Measurements from ENCODE around the gene WDPCP.
"Not testable (repeated sequence)": the region's sequence is repeated elsewhere in the genome, so short reads cannot be mapped to it uniquely, and the experiment has no call there.

WDPCP gene

DNA sequence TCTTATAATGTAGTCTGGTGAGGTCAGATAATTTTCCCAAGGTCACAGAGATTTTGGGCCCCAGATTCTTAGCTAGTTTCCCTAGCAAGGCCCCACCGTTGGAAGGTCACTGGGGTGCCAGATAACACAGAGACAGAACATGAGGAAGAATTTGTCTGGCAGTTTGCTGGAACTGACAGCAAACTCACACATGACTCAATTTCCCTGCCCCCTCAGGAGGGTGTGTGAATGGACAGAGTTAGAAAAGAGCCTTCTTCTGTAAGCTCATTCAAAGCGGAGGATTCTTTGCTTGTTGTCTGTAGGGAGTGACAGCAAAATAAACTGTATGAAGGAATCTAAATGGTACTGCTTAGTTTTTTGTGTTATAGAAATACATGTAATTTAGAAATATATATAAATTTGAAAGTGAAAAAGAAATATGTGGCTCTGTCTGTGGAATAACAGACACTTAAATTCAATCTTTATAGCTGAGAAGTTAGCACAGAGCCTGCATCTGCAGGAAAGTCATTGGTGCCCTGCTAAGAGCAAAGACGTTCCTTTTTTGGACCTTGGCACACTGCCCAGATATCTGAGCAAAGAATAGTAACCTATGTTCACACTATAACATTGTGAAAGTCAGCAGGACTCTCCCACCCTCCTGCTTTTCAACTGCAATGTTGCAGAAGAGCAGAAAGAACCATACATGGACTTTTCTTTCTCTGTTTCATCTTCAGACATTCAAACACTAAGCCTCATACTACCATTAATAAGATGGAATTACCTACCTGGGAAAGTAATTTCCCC lies 2.5 kb upstream of the WDPCP start:
- DNase-seq (ENCODE audit: low read depth in 4 of 4, low spot score in 1 of 4), result no peak

DNA sequence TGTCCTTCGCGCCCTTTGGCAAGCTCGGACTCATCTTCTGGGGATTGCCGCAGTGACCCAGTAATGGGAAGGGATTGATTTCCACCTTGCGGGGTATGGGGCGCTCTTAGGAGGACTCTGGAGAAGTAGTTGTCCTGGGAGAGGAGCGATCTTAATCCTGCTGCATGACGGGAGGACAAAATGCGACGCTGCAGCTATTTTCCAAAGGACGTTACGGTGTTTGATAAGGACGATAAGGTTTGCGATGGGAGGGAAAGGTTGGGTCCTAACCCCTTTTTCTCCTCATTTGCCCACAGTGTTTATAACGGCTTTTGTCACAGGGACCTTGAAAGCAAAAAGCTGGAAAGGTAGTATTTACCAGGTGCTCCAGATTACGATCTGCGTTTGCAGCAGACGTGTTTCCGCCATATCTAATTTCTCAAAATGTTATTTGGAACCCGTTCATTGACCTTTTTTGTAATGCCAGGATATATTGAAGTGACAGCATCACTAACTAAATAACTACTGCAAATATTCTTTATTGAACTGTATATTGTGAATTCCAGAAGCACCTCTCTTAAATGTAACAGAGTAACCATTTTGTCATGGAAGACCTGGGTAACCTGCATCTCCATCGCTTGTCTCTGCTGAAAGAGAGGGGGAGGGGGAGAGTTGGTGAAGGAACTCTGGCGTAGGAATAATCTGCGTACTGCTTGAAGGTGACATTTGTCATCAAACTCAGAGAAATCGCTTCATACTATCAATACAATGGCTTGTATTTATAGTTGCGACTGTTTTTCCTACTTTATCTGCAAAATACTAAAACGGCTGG lies 1.1 kb upstream of the WDPCP start:
- no peak for DNase-seq (ENCODE audit: low read depth in 4 of 4, low spot score in 1 of 4)

DNA sequence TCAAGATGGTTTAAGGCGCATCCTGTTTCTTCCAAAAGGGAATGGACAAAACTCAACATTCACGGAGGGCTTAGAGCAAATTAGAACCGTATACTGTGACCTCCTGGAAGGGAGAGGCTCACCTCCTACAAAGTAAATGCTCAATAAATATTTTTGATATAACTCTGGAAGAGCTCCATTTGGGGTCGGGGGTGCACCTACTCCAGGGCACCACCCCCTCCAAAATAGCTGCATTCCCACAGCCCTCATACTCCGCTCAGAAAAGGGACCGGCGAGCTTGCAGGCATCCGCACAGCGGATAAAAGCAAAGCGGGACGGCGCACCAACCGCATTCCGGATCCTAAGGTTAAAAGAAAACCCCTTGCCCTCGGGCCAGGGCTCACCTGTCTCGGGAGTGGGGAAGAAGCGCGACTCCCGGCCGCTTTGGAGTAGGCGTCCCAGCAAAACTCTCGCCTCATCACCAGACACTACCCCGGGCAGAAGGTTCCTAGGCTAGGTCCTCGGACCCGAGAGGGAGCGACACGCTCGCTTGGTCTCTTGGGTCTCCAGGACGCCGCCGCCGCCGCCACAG lies 378 bp downstream of the WDPCP start:
- DNase-seq (ENCODE audit: low read depth in 4 of 4, low spot score in 1 of 4), result peak in 1 of 4 experiments; percentile 3

DNA sequence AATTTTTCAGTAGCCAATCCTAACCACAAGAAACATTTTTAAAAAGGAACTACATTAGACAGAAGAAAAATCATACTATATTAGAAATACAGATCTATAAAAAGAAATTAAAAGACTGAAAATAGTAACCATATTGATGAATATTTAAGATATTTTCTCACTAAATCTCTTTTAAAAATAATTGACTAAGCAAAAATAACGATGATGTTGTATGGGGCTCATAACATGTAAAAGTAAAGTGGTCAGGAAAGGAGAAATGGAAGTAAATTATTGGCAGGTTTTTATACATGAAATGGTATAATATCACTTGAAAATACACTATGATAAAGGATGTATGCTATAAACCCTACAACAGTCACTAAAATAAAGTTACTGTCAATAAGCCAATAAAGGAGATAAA lies 5.4 kb downstream of the WDPCP start:
- DNase-seq (ENCODE audit: low read depth in 4 of 4, low spot score in 1 of 4), result no peak

DNA sequence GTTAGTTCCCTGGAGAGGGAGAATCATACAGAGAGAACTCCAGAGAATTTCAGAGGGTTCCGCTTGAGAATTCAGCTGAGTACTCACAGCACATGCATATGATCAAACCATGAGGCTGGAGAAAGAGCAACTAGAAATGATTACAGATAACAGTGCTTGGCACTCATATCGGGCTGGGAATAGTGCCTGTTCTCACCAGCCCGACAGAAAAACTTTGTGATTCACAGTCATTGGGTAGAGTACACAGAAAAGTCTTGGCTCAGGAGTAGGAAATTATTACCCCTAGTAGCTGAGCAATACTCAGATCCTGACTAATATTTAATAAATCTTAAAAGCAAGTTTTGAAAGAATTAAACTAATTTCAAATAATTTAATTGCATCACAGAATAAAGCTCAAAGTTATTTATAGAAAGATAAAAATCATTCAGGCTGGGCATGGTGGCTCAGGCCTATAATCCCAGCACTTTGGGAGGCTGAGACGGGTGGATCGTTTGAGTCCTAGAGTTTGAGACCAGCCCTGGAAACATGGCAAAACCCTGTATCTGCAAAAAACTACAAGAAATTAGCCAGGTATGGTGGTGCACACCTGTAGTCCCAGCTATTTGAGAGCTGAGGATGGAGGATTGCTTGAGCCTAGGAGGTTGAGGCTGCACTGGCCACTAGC lies 6.8 kb downstream of the WDPCP start:
- DNase-seq (ENCODE audit: low read depth in 4 of 4, low spot score in 1 of 4), result no peak

DNA sequence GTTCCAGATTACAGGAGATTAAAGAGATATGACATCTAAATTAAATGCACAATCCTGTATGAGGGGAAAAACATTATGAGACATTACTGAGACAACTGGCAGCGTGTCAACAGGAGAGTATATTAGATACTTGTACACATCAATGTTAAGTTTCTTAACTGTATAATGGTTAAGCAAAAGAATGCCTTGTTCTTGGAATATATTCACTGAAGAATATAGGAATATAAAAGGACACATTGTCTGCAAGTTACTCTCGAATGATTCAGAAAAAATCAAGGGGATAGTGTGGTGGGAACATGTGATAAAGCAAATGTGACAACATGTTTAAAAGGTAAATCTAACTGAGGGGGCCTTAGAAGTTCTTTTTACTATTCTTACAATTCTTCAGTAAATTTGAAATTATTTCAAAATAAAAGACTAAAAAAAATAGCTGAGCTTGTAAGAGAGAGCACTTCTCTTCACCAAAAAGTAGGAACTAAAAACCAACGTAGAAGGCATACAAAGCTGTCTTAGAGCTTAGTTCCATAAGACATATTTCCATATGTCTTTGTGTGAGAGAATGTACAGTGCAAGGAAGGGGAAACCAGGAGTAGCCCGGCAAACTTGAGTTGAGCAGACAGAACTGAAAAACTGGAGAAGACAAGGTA lies 7.5 kb downstream of the WDPCP start:
- no peak for DNase-seq (ENCODE audit: low read depth in 4 of 4, low spot score in 1 of 4)

DNA sequence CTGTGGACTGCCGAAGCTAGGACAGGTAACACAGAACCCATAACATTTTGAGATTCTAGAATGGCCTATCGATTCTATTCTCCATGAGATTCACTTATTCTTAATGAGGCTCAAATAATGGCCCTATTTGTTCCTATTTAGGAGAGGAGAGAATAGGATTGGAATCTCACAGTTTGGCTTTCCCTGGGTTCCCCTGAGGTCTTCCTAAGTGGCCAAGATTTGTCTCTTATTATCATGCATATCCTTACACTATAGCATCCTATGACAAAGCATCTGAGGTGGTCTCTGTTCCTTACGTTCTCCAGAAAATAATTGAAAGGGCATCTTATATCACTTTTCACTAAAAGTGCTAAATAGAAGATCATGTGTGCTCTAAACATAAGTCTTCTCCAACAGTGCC lies 9.5 kb downstream of the WDPCP start:
- DNase-seq (ENCODE audit: low read depth in 4 of 4, low spot score in 1 of 4), result no peak

DNA sequence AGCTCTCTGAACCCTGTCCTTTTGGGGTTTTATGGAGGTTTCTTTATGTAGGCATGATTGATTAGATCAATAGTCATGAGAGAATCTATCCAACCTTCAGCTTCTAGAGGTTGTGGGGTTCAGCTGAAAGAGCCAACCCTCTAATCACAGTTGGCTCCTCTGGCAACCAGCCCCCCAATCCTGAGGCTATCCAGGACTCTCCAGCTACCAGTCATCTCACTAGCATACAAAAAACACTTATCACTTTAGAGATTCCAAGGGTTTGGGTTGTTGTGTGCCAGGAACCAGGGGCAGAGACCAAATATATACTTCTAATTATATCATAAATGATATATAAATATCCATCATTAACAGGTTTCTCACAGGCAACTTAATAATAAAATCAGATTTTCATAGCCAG lies 11.7 kb downstream of the WDPCP start:
- DNase-seq (ENCODE audit: low read depth in 4 of 4, low spot score in 1 of 4), result no peak

DNA sequence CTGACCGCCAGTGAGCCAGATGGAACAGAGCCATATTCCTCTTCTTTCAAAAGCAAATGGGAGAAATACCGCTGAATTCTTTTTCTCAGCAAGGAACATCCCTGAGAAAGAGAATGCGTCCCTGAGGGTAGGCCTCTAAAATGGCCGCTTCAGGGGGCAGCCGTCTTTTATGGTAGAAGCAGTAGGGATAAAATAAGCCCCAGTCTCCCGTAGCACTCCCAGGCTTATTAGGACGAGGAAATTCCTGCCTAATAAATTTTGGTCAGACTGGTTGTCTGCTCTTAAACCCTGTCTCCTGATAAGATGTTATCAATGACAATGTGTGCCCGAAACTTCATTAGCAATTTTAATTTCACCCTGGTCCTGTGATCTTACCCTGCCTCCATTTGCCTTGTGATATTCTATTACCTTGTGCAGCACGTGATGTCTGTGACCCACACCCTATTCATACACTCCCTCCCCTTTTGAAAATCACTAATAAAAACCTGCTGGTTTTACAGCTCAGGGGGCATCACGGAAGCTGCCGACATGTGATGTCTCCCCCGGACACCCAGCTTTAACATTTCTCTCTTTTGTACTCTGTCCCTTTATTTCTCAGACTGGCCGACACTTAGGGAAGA lies 14.4 kb downstream of the WDPCP start:
- not testable (repeated sequence) for DNase-seq (ENCODE audit: low read depth in 4 of 4, low spot score in 1 of 4)

DNA sequence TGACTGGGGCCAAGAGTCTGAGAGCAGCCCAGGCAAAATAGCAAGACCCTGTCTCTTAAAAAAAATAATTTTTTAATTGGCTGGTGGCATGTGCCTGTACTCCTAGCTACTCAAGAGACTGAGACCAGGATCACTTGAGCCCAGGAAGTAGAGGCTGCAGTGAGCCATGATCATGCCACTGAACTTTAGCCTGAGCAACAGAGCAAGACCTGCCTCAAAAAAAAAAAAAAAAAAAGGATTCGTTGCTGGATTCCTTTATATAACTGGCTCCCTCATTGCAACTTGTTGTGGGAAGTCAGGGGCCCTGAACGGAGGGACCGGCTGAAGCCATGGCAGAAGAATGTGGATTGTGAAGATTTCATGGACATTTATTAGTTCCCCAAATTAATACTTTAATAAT lies 15.3 kb downstream of the WDPCP start:
- not testable (repeated sequence) for DNase-seq (ENCODE audit: low read depth in 4 of 4, low spot score in 1 of 4)

DNA sequence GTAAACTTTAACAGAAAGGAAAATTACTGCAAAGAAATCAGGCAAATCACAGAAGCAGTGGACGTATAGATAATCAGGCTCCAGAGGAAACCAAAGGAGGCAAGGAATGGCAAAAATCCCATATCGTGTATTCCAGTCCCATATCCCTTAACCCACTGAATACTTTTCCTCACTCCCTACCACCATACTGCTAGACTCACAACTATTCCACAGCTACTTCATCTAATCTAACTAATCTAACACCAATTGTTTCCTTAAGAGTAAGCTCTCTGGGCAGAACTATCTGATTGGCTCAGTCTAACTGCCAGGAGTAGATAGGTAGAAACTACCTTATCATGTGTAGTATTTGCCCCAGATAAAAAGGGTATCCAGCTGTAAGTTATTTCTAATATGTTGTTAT lies 16.3 kb downstream of the WDPCP start:
- no peak for DNase-seq (ENCODE audit: low read depth in 4 of 4, low spot score in 1 of 4)

DNA sequence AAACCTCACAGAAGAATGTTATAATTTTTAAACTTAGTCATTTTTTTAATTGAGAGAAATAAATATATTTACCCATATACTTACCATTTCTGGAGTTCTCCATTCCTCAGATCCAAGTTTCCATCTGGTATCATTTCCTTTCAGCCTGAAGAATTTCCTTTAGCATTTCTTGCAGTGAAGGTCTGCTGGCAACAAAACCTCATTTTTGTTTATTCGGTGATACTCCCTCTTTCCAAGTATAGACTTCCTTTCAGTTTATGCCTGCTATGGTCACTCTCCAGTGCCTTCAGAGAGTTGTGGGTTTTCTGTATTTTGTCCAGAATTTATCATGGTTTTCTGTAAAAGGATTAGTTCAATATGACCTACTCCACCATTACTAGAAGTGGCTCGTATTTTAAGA lies 17.0 kb downstream of the WDPCP start:
- DNase-seq (ENCODE audit: low read depth in 4 of 4, low spot score in 1 of 4), result no peak

DNA sequence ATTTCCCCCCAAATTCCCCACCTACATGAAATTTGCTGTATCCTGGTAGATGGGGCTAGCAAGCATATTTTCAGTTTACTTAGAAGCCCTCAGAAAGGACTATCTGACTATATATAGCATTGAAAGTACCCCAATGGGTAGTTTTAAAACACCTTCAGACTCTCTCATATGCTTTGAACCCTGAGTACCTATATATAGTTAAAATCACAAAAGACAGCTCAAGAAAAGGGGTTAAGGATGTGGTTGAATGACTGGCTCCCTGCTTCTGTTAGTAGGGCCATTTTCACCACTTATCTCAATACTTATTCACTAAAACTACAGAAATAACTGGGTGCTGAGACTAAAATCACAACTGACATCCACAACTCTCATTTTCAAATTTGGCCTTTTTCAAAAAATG lies 18.5 kb downstream of the WDPCP start:
- no peak for DNase-seq (ENCODE audit: low read depth in 4 of 4, low spot score in 1 of 4)

DNA sequence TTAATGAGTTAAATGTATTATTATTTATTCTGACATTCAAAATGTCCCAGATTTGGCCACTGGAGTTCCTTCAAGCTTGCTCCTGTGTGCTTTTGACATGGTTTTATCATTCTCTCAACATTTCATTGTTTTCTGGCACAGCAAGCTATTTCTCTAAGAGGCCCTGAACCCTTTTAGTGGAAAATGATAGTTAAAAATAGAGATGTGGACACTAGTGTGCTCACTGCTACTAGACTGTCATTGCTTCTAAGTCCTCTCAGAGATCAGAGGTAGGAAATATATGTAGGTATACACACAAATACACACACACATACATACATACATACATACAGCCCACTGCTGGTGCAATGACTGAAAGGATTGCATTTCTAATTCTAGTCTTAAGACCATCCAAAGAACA lies 25.5 kb downstream of the WDPCP start:
- DNase-seq (ENCODE audit: low read depth in 4 of 4, low spot score in 1 of 4), result no peak

DNA sequence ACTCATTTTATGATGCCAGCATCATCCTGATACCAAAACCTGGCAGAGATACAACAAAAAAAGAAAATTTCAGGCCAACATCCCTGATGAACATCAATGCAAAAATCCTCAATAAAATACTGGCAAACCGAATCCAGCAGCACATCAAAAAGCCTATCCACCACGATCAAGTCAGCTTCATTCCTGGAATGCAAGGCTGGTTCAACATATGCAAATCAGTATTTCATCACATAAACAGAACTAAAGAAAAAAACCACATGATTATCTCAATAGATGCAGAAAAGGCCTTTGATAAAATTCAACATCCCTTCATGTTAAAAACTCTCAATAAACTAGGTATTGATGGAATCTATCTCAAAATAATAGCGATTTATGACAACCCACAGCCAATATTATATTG lies 29.4 kb downstream of the WDPCP start:
- not testable (repeated sequence) for DNase-seq (ENCODE audit: low read depth in 4 of 4, low spot score in 1 of 4)

DNA sequence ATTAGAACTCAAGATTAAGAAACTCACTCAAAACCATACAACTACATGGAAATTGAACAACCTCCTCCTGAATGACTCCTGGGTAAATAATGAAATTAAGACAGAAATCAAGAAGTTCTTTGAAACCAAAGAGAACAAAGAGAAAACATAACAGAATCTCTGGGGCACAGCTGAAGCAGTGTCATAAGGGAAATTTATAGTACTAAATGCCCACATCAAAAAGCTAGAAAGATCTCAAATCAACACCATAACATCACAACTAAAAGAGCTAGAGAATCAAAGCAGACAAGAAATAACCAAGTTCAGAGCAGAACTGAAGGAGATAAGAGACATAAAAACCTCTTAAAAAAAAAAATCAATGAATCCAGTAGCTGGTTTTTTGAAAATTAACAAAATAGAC lies 30.5 kb downstream of the WDPCP start:
- DNase-seq (ENCODE audit: low read depth in 4 of 4, low spot score in 1 of 4), result not testable (repeated sequence)

DNA sequence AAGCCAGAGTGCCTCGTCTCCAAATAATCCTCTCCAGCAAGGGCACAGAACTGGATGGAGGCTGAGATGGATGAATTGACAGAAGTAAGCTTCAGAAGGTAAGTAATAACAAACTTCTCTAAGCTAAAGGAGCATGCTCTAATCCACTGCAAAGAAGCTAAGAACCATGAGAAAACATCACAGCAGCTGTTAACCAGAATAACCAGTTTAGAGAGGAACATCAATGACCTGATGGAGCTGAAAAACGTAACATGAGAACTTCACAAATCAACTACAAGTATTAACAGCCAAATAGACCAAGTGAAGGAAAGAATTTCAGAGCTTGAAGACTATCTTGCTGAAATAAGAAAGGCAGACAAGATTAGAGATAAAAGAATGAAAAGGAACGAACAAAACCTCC lies 32.3 kb downstream of the WDPCP start:
- DNase-seq (ENCODE audit: low read depth in 4 of 4, low spot score in 1 of 4), result no peak

DNA sequence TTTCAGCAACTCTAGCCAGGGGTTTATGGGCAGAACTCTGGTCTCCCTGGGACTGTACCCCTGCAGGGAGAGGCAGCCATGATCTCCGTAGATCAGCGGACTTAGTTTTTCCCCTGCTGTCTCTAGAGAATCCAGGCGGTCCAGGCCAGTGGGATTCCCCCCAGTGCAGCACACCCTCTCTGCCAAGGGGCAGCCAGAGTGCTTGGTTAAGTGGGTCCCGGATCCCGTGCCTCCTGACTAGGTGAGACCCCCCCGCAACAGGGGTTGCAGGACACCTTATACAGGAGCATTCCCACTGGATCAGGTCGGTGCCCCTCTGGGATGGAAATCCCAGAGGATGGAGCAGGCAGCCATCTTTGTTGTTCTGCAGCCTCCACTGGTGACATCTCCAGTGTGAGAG lies 33.0 kb downstream of the WDPCP start:
- DNase-seq (ENCODE audit: low read depth in 4 of 4, low spot score in 1 of 4), result no peak

DNA sequence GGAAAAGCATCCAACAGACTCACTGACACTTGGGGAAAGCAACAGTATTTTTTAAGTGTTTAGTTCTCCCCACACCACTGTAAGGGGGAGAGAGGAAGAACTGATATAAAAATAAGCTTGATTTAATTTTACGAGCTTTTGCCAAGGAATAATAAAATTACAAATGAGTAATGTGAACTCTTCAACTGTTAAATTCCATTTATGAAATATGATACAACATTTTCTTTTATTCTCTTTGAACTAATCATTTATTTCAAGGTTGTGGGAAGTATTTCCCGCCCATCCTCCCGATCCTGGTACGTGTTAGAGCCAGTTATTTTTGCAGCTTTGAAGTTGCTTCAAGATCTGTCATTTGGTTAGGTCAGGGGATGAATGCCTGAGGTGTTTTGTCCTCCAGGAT lies 35.2 kb downstream of the WDPCP start:
- no peak for DNase-seq (ENCODE audit: low read depth in 4 of 4, low spot score in 1 of 4)

DNA sequence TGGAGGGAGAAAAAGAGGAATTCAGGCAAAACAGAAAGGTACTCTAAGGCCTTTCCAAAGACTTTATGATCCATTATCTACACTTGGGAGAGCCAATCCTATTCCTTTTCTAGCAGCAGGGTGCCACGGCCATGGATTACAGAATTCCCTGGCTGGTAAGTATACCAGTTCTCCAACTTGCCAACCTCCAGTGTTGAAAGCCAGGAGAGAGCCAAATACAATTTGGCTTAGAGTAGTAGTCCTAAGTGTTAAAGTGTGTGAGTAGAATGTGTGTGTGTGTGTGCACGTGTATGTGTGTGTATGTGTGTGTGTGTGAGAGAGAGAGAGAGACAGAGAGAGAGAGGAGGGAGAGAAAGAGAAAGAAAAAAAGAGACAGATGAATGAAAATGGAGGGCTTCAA lies 43.3 kb downstream of the WDPCP start:
- no peak for DNase-seq (ENCODE audit: low read depth in 4 of 4, low spot score in 1 of 4)

Data from stimulated activated CD4-positive, alpha-beta T cell treated with anti-CD3 and anti-CD28 coated beads, Interleukin-1b, Interleukin-23, amount 100 ng/mL, for 24 hours (primary cell).